Skin epidermis (tissue), 12 donors: Measurements from ENCODE around the gene UGT1A6.

Experiments used
- H3K27ac ChIP-seq, 21 experiments: fragments of 200-600 bp; sonication (generic) in 11 of 21; one replicate each; pipeline ENCODE4 v1.5.0; 2020; ENCODE audit warnings: mild to moderate bottlenecking in 3 of 21, inconsistent platforms in 2 of 21, moderate library complexity in 2 of 21
- H3K4me3 ChIP-seq, 7 experiments: fragments of 200-600 bp; sonication (generic) in 2 of 7; one replicate each; pipeline ENCODE4 v1.5.0; 2020; ENCODE audit warnings: inconsistent platforms in 2 of 7, mild to moderate bottlenecking in 2 of 7, moderate library complexity in 1 of 7

UGT1A6 gene

DNA sequence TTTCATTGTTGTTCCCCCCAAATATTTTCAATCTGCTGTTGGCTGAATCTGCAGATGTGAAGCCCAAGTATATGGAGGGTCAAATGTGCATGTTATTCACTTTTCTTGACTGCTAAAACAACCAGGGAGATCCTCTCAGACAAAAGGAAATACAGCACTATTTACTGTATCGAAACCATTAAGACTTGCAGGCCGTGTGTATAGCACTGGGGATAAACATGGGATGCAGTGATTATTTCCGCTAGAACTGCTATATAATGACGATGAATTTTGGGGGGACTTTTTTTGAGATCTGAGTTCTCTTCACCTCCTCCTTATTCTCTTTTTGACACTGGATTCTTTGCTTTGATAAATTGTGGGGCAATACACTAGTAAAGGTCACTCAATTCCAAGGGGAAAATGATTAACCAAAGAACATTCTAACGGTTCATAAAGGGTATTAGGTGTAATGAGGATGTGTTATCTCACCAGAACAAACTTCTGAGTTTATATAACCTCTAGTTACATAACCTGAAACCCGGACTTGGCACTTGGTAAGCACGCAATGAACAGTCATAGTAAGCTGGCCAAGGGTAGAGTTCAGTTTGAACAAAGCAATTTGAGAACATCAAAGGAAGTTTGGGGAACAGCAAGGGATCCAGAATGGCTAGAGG is 63.9 kb downstream of the UGT1A6 start:
- Histone ChIP-seq H3K4me3 (no peak overlapping the region), H3K27ac (no peak overlapping the region)

DNA sequence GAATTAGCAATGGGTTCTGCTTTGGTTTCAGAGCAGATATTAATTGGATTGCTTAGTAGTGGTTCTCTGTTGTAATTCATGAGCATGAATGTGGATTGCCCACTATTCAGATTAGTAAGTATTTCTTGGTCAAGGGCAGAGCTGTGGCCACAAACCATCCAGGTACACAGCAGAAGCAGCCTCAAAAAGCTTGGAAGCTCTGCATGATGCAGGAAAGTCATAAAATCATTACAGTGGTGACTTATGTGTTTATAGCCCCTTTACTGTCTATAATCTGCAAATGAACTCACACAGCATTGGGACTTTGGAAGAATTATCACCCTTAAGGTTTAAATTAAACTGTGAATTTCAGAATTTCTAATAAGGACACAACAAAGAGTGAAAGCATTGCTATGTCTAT is 65.5 kb downstream of the UGT1A6 start:
- no peak overlapping the region for H3K27ac ChIP-seq

DNA sequence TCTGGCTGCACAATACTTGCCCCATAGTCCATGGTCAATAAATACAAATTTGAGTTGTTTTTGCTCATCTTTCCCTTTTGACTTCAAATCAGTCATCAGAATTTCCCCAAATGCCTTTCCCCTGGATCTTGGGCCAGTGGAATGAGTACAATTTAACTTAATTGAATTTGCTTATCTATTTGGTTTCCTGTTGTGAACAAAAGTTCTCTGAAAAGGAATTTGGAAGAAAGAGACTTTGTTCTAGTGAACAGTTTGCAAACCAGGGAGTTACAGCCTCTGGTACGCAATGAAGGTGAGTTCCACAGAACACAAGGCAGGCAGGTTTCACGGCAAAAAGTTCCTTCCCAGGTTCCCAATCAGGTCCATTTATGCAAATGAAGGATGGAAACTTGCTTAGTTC is 66.2 kb downstream of the UGT1A6 start:
- no peak overlapping the region for H3K4me3 ChIP-seq
- H3K27ac ChIP-seq, result no peak overlapping the region

More for the DNA sequence above, 65.5 kb downstream of the UGT1A6 start:
- H3K4me3 ChIP-seq, result no peak overlapping the region

DNA sequence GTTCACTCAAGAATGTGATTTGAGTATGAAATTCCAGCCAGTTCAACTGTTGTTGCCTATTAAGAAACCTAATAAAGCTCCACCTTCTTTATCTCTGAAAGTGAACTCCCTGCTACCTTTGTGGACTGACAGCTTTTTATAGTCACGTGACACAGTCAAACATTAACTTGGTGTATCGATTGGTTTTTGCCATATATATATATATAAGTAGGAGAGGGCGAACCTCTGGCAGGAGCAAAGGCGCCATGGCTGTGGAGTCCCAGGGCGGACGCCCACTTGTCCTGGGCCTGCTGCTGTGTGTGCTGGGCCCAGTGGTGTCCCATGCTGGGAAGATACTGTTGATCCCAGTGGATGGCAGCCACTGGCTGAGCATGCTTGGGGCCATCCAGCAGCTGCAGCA is 67.4 kb downstream of the UGT1A6 start, which contains the start of gene UGT1A1:
UGT1A1 (plus strand) TSS at position 228 of the 400 bp plus-strand sequence; CDS start at position 246, 18 bp downstream.
- H3K27ac ChIP-seq, result no peak within 1 kb of the TSS
- no peak within 1 kb of the TSS for H3K4me3 ChIP-seq

DNA sequence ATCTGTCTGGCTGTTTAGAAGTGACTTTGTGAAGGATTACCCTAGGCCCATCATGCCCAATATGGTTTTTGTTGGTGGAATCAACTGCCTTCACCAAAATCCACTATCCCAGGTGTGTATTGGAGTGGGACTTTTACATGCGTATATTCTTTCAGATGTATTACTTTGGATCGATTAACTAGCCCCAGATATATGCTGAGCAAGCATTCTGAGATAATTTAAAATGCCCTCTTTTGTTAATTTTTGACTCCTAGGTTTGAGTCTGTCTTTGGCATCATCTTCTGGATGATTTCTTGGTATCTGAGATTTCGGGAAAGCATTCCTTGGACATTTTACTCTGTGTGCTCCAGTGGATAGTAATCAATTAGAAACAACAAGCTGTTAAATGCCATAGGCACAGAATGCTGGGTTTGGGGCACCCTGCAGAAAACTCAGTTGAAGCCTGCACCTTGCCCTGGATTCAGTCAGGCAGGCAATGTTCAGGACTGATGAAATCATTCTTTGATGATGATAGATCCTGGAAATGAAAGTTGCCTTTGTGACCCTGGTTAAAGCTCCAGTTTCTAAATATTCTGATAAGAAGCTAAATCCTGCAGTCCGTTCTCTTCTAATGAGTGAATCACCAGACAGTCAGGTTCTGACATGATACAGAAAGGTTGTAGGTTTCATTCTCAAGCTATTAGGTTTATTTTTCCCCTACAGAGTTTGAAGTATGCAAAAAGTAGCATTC is 68.5 kb downstream of the UGT1A6 start:
- no peak overlapping the region for H3K27ac ChIP-seq
- no peak overlapping the region for H3K4me3 ChIP-seq

DNA sequence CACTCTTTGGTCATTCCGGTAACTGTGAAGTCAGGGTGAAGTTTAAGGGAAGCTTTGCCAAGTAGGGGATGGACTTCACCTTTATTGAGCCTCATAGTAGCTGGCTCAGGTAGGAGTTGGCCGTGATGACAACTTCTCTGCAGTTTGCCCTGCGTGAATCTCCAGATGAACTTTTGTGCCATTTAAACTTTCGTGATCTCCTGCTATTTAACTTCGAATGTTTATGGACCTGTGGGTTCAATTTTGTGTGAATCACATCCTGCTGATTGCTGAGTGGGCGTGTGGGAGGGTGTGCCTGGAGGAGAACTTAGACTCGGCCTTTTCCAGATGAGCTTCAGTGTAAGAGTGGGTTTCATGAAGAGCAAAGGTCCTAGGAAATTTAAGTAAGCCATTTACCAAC is 71.6 kb downstream of the UGT1A6 start:
- H3K4me3 ChIP-seq, result no peak overlapping the region
- H3K27ac ChIP-seq, result no peak overlapping the region

DNA sequence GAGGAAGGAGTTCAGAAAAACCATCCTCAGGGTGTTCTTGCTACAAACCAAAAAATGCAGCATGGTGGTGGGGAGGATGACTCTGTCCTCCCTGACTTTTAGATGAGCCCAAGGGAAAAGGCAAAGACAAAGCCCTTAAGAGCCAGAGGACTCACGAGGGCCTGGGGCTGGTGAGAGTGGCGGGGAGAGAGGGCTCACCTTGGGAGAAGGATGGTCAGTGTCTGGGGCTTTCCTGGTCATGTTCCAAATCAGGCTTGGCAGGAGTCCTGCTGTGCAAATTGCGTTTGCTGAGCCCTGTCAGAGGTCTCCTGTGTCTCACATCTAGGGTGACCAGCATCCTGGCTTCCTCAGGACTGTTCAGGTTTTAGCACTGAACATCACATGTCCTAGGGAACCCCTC is 72.1 kb downstream of the UGT1A6 start:
- H3K27ac ChIP-seq, result no peak overlapping the region
- no peak overlapping the region for H3K4me3 ChIP-seq

DNA sequence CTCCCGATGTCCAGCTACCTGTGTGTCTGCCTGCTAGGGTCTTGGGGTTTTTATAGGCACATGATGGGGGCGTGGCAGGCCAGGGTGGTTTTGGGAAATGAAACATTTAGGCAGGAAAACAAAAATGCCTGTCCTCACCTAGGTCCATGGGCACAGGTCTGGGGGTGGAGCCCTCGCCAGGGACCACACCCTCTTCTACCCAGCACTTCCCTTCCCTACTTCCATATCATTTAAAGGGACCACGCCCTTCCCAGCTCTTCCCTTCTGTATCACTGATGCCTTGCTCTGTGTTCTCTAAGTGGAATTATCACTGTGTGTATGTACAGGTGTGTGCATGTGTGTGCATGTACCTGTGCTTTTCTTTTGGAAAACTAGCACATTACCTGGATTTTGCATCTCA is 73.7 kb downstream of the UGT1A6 start:
- Histone ChIP-seq H3K27ac (no peak overlapping the region), H3K4me3 (no peak overlapping the region)

DNA sequence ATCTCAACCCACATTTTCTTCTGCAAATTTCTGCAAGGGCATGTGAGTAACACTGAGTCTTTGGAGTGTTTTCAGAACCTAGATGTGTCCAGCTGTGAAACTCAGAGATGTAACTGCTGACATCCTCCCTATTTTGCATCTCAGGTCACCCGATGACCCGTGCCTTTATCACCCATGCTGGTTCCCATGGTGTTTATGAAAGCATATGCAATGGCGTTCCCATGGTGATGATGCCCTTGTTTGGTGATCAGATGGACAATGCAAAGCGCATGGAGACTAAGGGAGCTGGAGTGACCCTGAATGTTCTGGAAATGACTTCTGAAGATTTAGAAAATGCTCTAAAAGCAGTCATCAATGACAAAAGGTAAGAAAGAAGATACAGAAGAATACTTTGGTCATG is 75.4 kb downstream of the UGT1A6 start:
- Histone ChIP-seq H3K4me3 (no peak overlapping the region), H3K27ac (no peak overlapping the region)

DNA sequence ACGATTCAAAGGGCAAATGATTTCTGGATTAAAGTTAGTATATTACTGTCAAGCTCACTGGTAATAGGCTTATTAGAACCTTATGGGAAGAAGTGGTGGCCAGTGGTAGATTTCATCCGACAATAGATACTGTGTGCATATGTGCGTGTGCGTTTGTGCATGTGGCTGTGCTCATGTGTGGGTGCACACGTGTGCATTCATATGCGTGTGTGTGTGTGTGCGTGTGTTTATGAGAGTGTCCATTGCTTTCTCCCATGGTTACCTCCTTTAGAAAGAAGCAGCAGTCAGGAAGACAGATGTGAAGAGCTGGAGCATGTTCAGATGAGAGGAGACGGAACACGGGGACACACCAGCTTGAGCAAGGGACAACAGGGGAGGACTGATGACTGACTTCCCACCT is 76.6 kb downstream of the UGT1A6 start:
- no peak overlapping the region for H3K27ac ChIP-seq
- H3K4me3 ChIP-seq, result no peak overlapping the region

DNA sequence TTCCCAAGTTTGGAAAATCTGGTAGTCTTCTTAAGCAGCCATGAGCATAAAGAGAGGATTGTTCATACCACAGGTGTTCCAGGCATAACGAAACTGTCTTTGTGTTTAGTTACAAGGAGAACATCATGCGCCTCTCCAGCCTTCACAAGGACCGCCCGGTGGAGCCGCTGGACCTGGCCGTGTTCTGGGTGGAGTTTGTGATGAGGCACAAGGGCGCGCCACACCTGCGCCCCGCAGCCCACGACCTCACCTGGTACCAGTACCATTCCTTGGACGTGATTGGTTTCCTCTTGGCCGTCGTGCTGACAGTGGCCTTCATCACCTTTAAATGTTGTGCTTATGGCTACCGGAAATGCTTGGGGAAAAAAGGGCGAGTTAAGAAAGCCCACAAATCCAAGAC is 79.5 kb downstream of the UGT1A6 start:
- H3K4me3 ChIP-seq, result no peak overlapping the region
- H3K27ac ChIP-seq, result no peak overlapping the region

DNA sequence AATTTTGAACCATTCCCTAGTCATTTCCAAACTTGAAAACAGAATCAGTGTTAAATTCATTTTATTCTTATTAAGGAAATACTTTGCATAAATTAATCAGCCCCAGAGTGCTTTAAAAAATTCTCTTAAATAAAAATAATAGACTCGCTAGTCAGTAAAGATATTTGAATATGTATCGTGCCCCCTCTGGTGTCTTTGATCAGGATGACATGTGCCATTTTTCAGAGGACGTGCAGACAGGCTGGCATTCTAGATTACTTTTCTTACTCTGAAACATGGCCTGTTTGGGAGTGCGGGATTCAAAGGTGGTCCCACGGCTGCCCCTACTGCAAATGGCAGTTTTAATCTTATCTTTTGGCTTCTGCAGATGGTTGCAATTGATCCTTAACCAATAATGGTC is 79.9 kb downstream of the UGT1A6 start:
- H3K27ac ChIP-seq, result no peak overlapping the region
- no peak overlapping the region for H3K4me3 ChIP-seq

DNA sequence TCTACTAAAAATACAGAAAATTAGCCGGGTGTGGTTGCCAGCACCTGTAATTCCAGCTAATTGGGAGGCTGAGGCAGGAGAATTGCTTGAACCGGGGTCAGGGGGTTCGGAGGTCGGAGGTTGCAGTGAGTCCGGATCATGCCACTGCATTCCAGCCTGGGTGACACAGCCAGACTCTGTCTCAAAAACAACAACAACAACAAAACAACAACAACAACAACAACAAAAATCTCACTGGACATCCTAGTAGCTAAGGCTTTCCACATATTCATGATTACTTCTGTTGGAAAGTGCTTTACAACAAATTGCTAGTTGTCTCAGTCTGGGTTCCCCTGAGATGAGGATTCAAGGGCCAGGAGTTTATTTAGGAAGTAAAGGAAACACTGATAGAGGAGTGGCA is 81.2 kb downstream of the UGT1A6 start:
- Histone ChIP-seq H3K4me3 (no peak overlapping the region), H3K27ac (no peak overlapping the region)

DNA sequence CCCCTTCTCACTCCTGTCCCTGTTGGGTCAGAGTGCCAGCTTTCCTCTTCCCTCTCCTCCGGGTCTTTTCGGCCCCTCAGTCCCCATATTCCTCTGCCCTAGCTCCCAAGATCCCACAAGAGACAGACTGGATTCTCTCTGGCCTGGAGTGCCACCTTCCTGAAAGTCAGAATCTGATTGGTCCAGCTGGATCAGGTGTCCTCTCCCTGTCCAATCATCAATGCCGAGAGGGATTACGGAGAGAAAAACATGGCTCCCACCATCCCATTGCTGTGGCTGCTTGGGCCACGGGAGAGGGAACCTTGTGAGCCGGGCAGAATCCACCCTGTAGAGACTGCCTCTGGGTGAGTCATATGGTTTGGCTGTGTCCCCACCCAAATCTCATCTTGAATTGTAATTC is 82.7 kb downstream of the UGT1A6 start:
- H3K27ac ChIP-seq, result no peak overlapping the region
- no peak overlapping the region for H3K4me3 ChIP-seq

DNA sequence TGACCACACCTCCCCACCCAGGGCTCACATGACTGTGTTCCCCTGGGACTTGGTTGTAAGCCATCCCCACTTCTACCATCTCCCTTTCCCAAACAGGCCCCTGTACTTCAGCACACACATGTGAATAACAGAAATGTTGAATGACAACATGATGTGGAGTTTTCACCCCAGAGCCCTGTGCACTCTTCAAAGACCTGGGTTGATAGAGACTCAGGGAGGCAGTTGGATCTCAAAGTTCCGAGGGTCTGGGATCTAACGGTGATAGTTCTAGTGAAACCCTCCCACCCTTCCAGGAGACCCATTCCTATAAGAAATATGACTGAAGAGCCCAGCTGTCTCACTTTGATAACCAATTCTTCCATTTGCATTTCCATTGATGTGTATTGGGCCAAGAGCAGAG is 85.3 kb downstream of the UGT1A6 start, which contains the start of gene MROH2A:
MROH2A (plus strand) TSS at position 301 of the 400 bp plus-strand sequence. CDS start 1,029 bp downstream, outside the sequence.
- Histone ChIP-seq H3K4me3 (no peak within 1 kb of the TSS), H3K27ac (no peak within 1 kb of the TSS)

DNA sequence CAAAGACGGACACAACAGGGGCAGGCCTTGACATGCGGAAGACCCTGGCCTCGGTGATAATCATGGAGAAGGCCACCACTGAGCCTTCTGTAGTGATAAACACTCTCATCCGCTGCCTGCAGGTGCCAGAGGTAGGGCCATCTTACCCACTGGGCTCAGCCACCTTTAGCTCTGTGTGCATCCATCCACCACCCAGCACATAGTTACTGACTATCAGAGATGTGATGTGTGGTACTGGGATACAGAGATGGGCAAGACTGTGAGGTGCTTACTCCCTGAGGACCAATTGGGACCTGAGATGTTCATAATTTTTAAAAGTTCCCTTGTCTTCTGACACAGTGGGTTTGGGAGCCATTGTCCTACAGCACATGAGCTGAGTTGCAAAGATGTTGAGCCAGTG is 87.0 kb downstream of the UGT1A6 start:
- H3K27ac ChIP-seq, result no peak overlapping the region
- no peak overlapping the region for H3K4me3 ChIP-seq

DNA sequence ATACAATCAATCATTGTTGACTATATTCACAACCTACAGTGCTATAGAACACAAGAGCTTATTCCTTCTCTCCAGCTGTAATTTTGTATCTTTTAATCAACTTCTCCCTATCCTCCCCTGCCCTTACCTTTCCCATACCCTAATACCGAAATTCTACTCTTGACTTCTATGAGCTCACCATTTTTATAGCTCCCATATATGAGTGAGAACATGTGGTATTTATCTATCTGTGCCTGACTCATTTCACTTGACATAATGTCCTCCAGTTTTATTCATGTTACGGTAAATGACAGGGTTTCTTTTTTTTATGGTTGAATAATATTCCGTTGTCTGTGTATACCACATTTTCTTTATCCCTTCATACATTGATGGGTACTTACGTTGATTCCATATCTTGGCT is 88.1 kb downstream of the UGT1A6 start:
- no peak overlapping the region for H3K27ac ChIP-seq
- no peak overlapping the region for H3K4me3 ChIP-seq

DNA sequence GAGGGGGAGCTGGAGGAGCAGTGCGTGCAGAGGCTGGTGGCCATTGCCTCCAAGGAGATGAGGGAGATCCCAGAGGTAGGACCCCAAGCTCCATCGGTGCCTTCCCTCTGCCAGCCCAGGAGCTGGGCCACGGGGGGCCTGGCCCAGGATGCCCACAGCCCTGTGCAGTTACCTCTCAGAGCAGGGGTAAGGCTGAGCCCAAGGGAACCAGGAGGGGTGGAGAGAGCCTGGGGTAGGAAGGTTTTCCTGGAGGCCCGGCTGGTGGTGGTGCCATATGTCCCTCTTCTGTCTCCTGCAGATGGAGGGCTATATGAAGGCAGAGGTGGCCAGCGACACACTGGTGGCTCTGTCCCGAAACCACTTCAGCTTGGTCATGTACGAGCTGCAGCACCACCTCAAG is 96.9 kb downstream of the UGT1A6 start:
- Histone ChIP-seq H3K27ac (no peak overlapping the region), H3K4me3 (no peak overlapping the region)

DNA sequence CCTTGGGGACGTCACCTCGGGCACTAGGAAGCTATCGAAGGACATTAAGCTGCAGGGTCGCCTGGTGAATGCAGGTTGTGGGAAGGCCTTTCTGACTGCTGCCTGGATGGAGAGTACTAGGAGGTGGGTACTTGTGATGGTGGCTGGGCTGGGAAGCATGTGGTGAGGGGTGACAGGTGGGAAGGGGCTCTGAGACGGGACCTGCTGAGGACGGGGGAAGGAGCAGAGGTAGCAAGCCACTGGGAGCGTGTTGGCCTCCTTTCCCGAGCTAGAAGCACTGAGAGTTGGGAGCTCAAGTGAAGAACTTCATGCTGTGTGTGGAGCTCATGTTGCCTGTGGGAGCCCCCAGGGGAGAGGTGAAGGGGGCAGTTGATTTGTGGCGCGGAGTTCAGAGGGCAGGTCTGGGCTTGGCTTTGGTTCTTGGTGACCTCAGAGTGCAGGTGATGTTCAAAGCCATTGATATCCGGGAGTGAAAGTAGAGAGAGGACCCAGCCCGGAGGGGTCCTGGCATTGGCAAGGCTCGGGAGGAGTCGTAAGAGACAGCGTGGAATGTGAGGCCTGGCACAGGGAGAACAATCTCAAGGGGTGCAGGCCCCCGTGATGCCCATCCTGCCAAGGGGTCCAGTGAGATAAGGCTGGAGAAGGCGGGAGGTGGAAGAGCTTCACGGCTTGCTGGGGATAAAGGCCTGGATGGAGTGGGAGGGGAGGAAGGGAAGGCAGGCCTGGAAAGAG is 98.6 kb downstream of the UGT1A6 start:
- Histone ChIP-seq H3K27ac (no peak overlapping the region), H3K4me3 (no peak overlapping the region)

DNA sequence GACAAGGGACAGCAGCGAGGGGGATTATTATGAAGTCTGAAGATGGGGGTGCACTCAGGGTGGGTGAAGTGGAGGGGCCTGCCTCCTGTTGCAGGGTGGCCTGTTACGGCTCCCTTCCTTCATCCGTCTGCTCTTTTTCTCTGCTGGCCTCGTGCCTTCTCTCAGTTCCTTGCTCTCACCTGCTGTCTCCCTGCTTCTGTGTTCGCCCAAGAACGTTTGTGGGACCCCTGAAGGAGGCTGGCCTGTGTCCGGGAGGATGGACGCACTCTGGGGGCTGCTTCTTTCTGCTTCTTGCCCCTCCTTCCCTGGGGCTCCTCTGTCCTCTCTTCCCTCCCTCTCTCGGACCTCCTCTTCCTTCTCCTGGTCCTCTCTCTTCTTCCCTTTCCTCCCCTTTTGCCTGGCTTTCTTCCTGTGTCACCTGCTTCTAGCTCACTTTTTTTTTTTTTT is 99.2 kb downstream of the UGT1A6 start:
- H3K27ac ChIP-seq, result no peak overlapping the region
- no peak overlapping the region for H3K4me3 ChIP-seq

DNA sequence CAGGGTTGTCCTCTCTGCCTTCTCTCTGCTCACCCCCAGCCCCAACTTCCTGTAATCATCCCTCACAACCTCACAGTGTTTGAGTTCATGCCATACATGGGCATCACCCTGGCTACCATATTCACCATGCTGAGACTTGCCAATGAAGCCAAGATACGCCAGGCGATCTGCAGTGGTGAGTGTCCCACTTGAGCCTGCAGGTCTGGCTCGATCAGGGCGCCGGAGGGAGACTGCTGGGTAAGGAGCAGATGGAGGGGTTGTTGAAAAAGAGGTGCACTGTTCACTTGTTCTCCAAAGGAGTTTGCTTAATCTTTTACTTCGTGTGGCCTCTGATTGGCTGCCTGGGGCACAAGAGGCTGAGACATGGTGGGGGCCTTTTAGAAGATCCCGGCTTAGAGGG is 100.0 kb downstream of the UGT1A6 start:
- no peak overlapping the region for H3K4me3 ChIP-seq
- no peak overlapping the region for H3K27ac ChIP-seq
